Adrenal gland (tissue), 5 donors: Measurements from ENCODE around the gene FABP7.

Experiments
- CTCF ChIP-seq, 6 experiments: fragments of 450-650 bp in 4 of 6; fragments of 200-600 bp in 2 of 6; sonication (generic) in 1 of 6; IDR thresholded peaks; 1 replicate in 5 of 6; 2 replicates in 1 of 6; pipeline versions ENCODE4 v1.5.1 to v1.8.0; 2016 to 2021; ENCODE audit warnings: antibody characterized with exemption in 6 of 6, mild to moderate bottlenecking in 2 of 6, moderate library complexity in 1 of 6
- POLR2A ChIP-seq, 2 donors: fragments of 450-650 bp; IDR thresholded peaks; one replicate each; pipeline ENCODE4 v1.6.1; 2017; ENCODE audit warnings: antibody characterized with exemption in 2 of 2, mild to moderate bottlenecking in 2 of 2, moderate library complexity in 1 of 2
- donor health status: DM: no; HTN: no; CAD: no.

GRCh38 chr6:122833021-122833491 lies 53.5 kb downstream of the FABP7 start:
- no peak for TF ChIP-seq POLR2A (IDR thresholded peaks at IDR 0.05)
- no peak for TF ChIP-seq CTCF (IDR thresholded peaks at IDR 0.05)
